Activated CD4-positive, alpha-beta T cell treated with anti-CD3 and anti-CD28 coated beads, Interleukin-10, Interleukin-2, amounts not matched to agents 100 ng/mL and 50 ng/mL, durations not matched to agents 16 hours and 8 hours (primary cell): ENCODE data around the gene CD1C.
"Not testable (repeated sequence)": the region's sequence is repeated elsewhere in the genome, so short reads cannot be mapped to it uniquely, and the experiment has no call there.

Experiments used
- DNase-seq: peaks from one replicate; pipeline ENCODE4 v3.0.0-alpha.2; 2020

The CD1C gene

GRCh38 chr1:158289811-158290210, at the start of gene CD1C:
CD1C (plus strand) TSS chr1:158289923; CDS start chr1:158290065, 142 bp downstream.
- DNase-seq = no peak

- DNase-seq = peak; percentile 6
Measured at GRCh38 chr1:158246650-158247049, 43.1 kb upstream of the CD1C start.

- peak; percentile 76 for DNase-seq
Measured at GRCh38 chr1:158248118-158248517, 41.6 kb upstream of the CD1C start.

GRCh38 chr1:158248771-158249170, 41.0 kb upstream of the CD1C start:
- DNase-seq = no peak

GRCh38 chr1:158249646-158250045, 40.1 kb upstream of the CD1C start:
- no peak for DNase-seq

- DNase-seq = peak; percentile 10
Measured at GRCh38 chr1:158251163-158251562, 38.6 kb upstream of the CD1C start.

- DNase-seq = no peak
Measured at GRCh38 chr1:158255656-158256055, 34.1 kb upstream of the CD1C start.

GRCh38 chr1:158256747-158257146, 33.0 kb upstream of the CD1C start:
- DNase-seq = not testable (repeated sequence)

GRCh38 chr1:158257888-158258287, 31.8 kb upstream of the CD1C start:
- DNase-seq = no peak

GRCh38 chr1:158259117-158259516, 30.6 kb upstream of the CD1C start:
- no peak for DNase-seq

- DNase-seq = no peak
Measured at GRCh38 chr1:158272681-158273080, 17.0 kb upstream of the CD1C start.

- no peak for DNase-seq
Measured at GRCh38 chr1:158274797-158275196, 14.9 kb upstream of the CD1C start.

- not testable (repeated sequence) for DNase-seq
Measured at GRCh38 chr1:158282421-158282820, 7.3 kb upstream of the CD1C start.

GRCh38 chr1:158283965-158284364, 5.8 kb upstream of the CD1C start:
- peak; percentile 38 for DNase-seq

GRCh38 chr1:158285756-158286241, 3.9 kb upstream of the CD1C start:
- peak; percentile 47 for DNase-seq

GRCh38 chr1:158286487-158286886, 3.2 kb upstream of the CD1C start:
- DNase-seq = peak; percentile 39

- DNase-seq = peak; percentile 16
Measured at GRCh38 chr1:158286941-158287346, 2.8 kb upstream of the CD1C start.

GRCh38 chr1:158290321-158290844, 660 bp downstream of the CD1C start:
- peak; percentile 2 for DNase-seq

GRCh38 chr1:158295791-158296190, 6.1 kb downstream of the CD1C start:
- DNase-seq = no peak

- no peak for DNase-seq
Measured at GRCh38 chr1:158310623-158311022, 20.9 kb downstream of the CD1C start.

GRCh38 chr1:158311066-158311465, 21.3 kb downstream of the CD1C start:
- DNase-seq = no peak

- no peak for DNase-seq
Measured at GRCh38 chr1:158323866-158324265, 34.1 kb downstream of the CD1C start.

- DNase-seq = no peak
Measured at GRCh38 chr1:158324395-158324794, 34.7 kb downstream of the CD1C start.

GRCh38 chr1:158327481-158327880, 37.8 kb downstream of the CD1C start:
- DNase-seq = no peak

- no peak for DNase-seq
Measured at GRCh38 chr1:158328426-158328825, 38.7 kb downstream of the CD1C start.
